Stimulated activated CD8-positive, alpha-beta memory T cell treated with anti-CD3 and anti-CD28 coated beads, Interleukin-12 subunit alpha, Interleukin-12 subunit beta, amount 100 ng/mL, for 1 hour (primary cell): ENCODE measurements around the gene FCN1.
"Not testable (repeated sequence)": the region's sequence is repeated elsewhere in the genome, so short reads cannot be mapped to it uniquely, and the experiment has no call there.

ENCODE experiments used
- DNase-seq: peaks from one replicate; pipeline ENCODE4 v3.0.0-alpha.2; 2020; ENCODE audit warnings: low read depth

FCN1 gene

GRCh38 chr9:134917431-134918373 lies at the start of gene FCN1:
TSS of gene FCN1 (minus strand) at chr9:134917912. CDS start at chr9:134917871, 41 bp downstream.
- no peak for DNase-seq

- DNase-seq: no peak
Measured at GRCh38 chr9:134966697-134967546, 49.2 kb upstream of the FCN1 start.

GRCh38 chr9:134966270-134966669 lies 48.6 kb upstream of the FCN1 start:
- DNase-seq: no peak

- no peak for DNase-seq
Measured at GRCh38 chr9:134965851-134966250, 48.1 kb upstream of the FCN1 start.

GRCh38 chr9:134965411-134965810 lies 47.7 kb upstream of the FCN1 start:
- no peak for DNase-seq

GRCh38 chr9:134964271-134965055 lies 46.8 kb upstream of the FCN1 start:
- no peak for DNase-seq

- DNase-seq: no peak
Measured at GRCh38 chr9:134963546-134963945, 45.8 kb upstream of the FCN1 start.

- no peak for DNase-seq
Measured at GRCh38 chr9:134962973-134963364, 45.3 kb upstream of the FCN1 start.

GRCh38 chr9:134962065-134962972 lies 44.6 kb upstream of the FCN1 start:
- no peak for DNase-seq

- DNase-seq: no peak
Measured at GRCh38 chr9:134961331-134962064, 43.8 kb upstream of the FCN1 start.

GRCh38 chr9:134960701-134961181 lies 43.0 kb upstream of the FCN1 start:
- no peak for DNase-seq

- DNase-seq: no peak
Measured at GRCh38 chr9:134959971-134960310, 42.2 kb upstream of the FCN1 start.

- no peak for DNase-seq
Measured at GRCh38 chr9:134959126-134959970, 41.6 kb upstream of the FCN1 start.

GRCh38 chr9:134957945-134958227 lies 40.2 kb upstream of the FCN1 start:
- DNase-seq: no peak

GRCh38 chr9:134957165-134957944 lies 39.6 kb upstream of the FCN1 start:
- no peak for DNase-seq

- not testable (repeated sequence) for DNase-seq
Measured at GRCh38 chr9:134956387-134956786, 38.7 kb upstream of the FCN1 start.

GRCh38 chr9:134955801-134956200 lies 38.1 kb upstream of the FCN1 start:
- no peak for DNase-seq

- no peak for DNase-seq
Measured at GRCh38 chr9:134955156-134955555, 37.4 kb upstream of the FCN1 start.

- no peak for DNase-seq
Measured at GRCh38 chr9:134951994-134952393, 34.3 kb upstream of the FCN1 start.
